Measurements from ENCODE around the gene KIAA0825.
"Not testable (repeated sequence)": the region's sequence is repeated elsewhere in the genome, so short reads cannot be mapped to it uniquely, and the experiment has no call there.

Gene KIAA0825

DNA sequence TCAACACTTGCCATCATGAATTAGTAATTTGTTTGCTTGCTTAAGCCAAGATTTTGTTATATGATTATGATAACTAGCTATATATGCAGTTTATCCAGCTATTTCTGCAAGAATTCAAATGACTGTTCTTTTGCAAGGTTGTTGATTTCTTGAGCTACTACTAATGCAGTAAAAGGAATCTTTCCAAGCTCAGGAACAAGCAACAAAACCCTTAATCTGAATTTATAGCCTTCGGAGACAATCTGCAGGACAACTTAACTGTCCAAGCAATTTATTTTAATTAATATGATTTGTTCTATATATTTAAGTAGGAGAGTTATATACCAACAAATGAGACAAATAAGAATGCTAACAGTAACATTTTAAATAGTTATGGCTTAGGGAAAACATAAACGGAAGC, 450.3 kb downstream of the KIAA0825 start:
- DNase-seq, result no peak

DNA sequence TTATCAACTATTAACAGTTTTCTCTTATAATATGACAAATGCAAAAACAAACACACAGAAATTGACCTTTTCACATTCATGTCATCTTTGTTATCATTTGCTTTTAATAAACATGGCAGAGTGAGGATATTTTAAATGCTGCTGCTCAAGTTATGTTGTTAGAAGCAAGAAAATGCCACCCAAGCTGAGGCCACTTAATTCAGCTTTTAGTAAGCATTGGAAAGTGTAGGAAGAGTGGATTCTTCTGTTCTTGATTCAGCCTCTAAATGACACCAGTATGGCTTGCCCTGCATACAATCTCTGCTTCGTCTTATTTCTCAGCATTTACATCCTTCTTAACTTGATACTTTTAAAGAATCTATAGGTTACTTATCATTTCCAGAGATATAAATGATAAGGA, 456.6 kb downstream of the KIAA0825 start:
- no peak for DNase-seq

DNA sequence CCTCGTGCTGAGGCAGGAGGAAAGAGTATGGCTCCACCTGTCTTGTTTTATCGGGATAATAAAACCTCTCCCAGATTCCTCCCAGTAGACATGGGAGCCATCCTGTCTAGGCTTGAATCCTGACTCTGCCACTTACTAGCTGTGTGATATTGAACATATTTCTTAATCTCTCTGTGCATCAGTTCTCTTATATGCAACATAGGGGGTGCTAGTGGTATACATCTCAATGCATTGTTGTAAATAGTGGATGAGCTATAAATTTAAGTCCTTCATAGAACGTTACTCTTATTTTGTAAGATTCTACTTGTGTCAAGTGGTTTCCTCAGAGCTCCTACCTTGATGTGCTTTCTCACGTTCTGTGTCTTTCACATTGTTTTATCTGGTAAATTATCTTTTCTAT, 459.3 kb downstream of the KIAA0825 start:
- no peak for DNase-seq

DNA sequence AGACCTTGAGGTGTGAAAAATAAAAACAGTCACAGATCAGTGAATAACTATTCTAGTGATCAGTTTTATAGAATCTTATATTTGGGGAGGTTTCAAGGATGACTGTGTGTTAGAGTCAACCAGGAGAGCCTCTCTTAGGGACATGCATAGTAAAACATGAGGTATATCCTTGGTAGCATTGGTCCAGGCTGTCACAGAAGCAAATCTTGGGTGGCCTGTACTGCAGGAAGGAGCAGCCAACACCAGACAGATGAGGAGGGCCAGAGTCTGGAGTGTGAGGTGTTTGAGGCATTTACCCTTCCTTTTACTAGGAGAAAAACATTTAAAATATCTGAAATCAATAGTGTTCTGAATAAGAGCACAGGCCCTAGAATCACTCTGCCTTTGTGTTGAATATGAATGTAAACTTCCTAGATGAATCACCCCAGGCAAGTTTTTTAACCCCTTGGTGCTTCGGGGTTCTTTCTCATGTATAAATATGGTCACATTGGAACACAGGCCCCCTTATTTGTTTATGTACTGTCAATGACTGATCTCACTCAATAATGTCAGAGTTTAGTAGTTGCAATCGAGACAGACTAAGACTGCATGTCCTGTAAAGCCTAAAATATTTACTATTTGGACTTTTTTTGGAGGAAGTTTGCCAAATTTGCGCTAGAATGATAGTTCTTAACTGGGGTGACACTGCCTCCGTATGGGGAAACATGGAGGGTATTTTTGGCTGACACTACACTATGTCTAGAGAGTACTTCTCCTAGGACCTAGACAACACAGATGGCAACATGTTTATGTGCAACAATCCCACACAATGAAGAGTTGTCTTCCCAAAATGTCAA, 460.5 kb downstream of the KIAA0825 start:
- no peak for DNase-seq

DNA sequence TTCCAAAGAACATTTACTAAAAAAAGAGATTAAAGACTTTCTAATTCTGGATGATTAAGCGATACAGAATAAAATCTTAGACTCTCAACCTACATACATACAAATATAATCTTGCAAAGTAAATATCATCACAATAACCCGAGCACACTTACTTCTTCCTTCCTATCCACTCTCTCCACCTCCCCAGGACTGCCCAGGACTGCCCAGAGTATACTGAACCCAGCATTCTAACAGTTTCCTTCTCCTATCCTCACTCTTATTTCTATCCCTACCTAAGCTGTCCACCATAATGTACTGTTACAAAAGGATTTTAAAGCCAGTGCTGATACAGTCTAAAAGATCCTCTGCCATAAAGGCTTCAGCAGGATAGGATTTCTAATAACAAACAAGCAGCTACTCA, 463.7 kb downstream of the KIAA0825 start:
- no peak for DNase-seq

DNA sequence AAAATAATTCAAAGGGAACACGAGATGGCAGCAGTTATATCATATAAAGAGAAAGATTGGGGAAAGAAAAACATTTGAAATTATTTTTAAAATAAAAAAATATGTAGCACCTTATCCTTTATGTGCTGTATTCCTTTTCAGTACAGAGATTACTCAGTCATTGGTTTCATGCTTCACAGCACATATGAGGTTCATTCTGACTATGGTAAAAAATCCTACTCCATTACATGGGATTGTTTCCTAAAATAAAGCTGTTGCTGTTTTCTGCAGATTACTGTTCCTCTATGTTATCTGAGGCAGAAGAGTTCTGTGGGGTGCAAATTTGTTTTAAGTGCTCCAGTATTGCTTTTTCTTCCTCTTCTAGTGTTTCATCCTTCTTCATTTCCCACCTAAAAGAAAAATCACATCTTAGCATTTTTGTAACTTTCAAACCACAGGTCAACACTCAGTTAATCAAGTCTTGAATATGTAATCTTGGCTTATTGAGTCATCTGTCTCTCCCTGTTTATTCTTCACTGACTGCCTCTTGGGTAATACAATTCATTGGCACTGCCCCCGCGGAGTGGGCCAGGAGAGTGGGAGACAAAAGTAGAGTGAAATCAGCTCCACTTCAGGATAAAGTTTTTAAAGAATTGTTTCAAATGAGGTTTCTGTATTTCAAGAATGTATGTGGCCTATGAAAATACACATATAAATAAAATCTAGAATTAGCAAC, 464.5 kb downstream of the KIAA0825 start:
- no peak for DNase-seq

DNA sequence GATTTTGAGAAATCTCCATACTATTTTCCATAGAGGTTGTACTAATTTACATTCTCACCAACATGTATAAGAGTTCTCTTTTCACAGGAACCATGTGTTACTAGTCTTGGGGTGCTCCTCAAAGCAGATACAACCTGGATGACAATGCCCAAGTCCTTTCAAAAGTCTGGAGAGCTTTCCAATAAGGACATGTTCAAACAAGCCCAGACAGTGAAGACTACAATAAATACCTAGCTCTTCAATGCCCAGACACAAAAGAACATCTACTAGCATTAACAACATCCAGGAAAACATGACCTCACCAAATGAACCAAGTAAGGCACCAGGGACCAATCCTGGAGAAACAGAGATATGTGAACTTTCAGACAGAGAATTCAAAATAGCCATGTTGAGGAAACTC, 474.8 kb downstream of the KIAA0825 start:
- not testable (repeated sequence) for DNase-seq

DNA sequence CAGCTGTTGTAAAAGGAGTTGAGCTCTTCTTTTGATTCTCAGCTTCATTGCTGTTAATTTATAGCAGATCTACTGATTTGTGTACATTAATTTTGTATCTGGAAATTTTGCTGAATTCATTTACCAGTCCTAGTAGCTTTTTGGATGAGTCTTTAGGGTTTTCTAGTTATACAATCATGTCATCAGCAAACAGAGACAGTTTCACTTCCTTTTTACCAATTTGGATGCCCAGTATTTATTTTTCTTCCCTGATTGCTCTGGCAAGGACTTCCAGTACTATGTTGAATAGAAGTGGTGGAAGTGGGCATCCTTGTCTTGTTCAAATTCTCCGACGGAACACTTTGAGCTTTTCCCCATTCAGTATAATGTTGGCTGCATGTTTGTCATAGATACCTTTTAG, 478.1 kb downstream of the KIAA0825 start:
- no peak for DNase-seq

DNA sequence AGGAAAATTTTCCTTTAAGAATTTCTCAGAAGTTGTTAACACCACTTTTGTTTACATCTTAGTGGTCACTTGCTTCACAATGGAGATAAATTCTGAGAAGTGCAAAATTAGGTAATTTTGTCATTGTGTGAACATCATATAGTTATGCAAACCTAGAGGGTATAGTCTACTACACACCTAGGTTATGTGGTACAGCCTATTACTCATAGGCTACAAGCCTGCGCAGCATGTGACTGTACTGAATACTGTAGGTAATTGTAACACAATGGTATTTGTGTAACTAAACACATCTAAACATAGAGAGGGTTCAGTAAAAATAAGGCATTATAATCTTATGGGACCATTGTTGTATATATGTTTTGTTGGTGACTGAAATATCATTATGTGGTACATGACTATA, 488.3 kb downstream of the KIAA0825 start:
- DNase-seq, result no peak

DNA sequence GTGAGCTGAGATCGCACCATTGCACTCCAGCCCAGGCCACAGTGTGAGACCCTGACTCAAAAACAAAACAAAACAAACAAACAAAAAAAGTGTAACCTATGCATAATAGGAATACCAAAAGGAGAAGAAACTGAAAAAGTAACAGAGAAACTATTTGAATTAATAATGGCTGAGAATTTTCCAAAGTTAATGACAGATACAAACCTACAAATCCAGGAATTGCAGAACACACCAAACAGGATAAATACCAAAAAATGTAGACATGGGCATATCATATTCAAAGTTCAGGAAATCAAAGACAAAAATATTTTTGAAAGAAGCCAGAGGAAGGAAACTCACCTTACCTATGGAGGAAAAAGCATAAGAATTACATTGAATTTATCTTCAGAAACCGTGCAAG, 493.3 kb downstream of the KIAA0825 start:
- no peak for DNase-seq

DNA sequence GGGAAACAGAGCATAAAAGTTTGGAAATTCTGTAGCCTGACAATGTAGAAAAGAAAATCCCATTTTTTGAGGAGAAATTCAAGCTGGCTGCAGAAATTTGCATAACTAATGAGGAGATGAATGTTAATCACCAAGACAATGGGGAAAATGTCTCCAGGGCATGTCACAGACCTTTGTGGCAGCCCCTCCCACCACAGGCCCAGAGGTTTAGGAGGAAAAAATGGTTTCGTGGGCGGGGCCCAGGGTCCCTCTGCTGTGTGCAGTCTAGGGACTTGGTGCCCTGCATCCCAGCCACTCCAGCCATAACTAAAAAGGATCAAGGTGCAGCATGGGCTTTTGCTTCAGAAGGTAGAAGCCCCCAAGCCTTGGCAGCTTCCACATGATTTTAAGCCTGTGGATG, 502.1 kb downstream of the KIAA0825 start:
- not testable (repeated sequence) for DNase-seq

DNA sequence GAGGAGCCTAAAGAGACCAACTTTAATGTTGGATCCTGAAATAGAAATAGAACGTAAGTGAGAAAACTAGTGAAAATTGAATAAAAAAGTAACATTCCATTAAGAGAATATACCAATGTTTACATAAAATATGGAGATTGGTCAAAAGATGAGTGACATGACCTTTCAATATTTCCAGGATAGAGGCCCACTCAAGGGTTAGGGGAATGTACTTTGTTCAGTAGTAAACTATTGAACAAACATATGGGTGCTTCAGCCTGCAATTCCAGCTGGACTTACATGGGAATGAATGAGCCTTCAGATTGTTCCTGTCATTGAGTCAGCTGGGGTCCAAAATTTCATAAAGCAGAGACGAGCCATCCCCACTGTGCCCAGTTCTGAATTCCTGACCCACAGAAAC, 505.3 kb downstream of the KIAA0825 start:
- DNase-seq, result no peak

DNA sequence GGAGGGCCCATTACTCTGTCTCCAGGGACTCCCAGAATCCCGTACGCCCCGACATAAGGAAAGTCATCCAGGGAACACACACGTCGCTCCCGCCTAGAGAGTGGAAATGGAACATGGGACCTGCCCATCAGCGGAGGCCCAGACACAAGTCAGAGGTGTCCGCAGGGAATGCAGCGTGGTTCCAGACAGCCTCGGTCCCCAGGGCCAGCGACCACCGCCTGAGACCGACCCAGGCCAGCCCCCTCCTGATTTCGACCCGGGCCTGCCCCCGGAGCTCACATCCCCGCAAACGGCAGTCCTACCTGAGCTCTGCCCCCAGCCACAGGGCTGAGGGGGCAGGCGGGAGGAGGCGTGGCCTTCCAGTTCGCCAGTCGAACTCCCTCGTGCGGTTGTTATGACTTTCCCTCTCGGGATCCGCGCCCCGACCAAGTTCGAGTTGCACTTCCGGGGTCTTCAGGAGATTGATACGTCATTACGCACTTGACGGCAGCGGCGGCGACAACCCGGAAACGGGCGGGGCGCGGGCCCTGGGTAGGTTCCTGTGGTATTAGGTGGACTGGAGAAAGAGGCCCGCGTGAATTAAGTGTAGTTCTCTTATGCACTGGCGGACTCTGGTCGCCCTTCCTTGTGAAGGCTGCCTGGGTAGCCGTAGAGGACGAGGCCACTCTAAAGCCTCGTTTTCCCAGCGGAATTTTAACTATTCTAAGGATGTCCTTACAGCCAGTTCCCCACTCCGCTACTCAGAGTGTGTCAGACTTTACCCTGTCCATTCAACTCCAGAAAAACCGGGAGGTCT, 507.0 kb downstream of the KIAA0825 start:
- peak; percentile 91 to 92 for DNase-seq

DNA sequence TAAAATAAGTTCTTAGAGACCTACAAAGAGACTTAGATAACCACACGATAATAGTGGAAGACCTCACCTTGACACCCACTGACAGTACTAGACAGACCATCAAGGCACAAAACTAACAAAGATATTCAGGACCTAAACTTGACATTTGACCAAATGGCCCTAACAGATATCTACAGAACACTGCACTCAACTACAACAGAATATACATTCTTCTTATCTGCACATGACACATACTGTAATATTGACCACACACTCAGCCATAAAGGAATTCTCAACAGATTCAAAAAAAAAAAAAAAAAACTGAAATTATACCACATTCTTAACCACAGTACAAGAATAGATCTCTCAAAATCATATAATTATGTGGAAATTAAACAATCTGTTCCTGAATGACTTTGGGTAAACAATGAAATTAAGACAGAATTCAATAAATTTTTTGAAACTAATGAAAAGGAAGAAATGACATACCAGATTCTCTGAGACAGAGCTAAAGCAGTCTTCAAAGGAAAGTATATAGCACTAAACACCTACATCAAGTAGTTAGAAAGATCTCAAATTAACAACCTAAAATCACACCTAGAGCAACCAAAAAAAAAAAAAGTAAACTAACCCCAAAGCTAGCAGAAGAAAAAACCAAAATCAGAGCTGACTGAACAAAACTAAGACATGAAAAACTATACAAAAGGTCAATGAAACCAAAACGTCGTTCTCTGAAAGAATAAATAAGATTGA, 514.7 kb downstream of the KIAA0825 start:
- no peak for DNase-seq
